ENCODE results near the gene ATP2C1.

- TF ChIP-seq, protein P1, sequence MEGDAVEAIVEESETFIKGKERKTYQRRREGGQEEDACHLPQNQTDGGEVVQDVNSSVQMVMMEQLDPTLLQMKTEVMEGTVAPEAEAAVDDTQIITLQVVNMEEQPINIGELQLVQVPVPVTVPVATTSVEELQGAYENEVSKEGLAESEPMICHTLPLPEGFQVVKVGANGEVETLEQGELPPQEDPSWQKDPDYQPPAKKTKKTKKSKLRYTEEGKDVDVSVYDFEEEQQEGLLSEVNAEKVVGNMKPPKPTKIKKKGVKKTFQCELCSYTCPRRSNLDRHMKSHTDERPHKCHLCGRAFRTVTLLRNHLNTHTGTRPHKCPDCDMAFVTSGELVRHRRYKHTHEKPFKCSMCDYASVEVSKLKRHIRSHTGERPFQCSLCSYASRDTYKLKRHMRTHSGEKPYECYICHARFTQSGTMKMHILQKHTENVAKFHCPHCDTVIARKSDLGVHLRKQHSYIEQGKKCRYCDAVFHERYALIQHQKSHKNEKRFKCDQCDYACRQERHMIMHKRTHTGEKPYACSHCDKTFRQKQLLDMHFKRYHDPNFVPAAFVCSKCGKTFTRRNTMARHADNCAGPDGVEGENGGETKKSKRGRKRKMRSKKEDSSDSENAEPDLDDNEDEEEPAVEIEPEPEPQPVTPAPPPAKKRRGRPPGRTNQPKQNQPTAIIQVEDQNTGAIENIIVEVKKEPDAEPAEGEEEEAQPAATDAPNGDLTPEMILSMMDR (IDR thresholded peaks at IDR 0.05; ENCODE audit: poor library complexity) = no peak
- TF ChIP-seq EZH2 (IDR thresholded peaks at IDR 0.05; ENCODE audit: borderline replicate concordance) = no peak
Observed at GRCh38 chr3:130876594-130876993, 17.3 kb upstream of the ATP2C1 start.

All from hepatocyte (in vitro differentiated cells).